Kidney capillary endothelial cell (primary cell): ENCODE results near the gene MBD3.

ENCODE experiments used
- DNase-seq: peaks from one replicate; pipeline ENCODE4 v3.0.0-alpha.2; 2018; ENCODE audit warnings: low spot score

MBD3 gene

GRCh38 chr19:1598777-1599459 lies 6.3 kb upstream of the MBD3 start:
- DNase-seq, result no peak

GRCh38 chr19:1593501-1593772 lies 772 bp upstream of the MBD3 start:
- no peak for DNase-seq

DNA sequence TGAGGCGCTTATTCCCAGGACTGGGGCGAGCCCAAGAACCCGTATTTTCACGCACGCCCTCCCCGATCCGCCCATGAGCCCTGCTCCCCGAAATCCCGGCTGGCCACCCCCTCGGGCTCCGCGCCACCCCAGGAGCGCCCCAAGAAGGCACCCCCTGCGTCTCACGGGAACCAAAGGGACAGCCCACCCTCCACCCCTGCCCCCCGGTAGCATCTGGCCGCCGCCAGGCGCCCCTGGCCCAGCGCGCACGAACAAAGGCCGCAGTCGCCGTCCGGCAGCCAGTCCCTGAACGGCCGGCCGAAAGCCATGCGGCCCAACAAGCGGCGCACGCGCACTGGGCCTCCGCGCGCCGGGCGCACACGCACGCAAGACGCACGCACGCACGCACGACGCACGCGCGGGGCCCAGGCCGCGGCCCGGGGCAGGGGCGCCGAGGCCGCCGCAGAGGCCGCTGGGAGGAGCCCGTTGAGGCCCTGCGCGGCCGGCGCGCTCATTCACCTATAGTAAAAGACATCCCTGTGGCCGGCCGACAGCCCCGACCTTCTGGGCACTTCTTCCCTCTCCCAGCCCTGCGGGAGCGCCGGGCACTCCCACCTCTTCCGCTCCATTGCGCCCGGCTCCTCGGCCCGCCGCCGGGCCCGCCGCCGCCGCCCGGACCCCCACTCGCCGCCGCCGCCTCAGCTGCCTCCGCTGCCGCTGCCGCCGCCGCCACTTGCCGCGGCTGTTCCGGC lies 476 bp downstream of the MBD3 start:
- peak; percentile 83 for DNase-seq

GRCh38 chr19:1591421-1592023 lies 1.1 kb downstream of the MBD3 start:
- no peak for DNase-seq

- DNase-seq, result no peak
These were observed 1.8 kb downstream of the MBD3 start for GRCh38 chr19:1590641-1591397.

- DNase-seq, result no peak
These were observed 4.8 kb downstream of the MBD3 start for GRCh38 chr19:1587872-1588271.

DNA sequence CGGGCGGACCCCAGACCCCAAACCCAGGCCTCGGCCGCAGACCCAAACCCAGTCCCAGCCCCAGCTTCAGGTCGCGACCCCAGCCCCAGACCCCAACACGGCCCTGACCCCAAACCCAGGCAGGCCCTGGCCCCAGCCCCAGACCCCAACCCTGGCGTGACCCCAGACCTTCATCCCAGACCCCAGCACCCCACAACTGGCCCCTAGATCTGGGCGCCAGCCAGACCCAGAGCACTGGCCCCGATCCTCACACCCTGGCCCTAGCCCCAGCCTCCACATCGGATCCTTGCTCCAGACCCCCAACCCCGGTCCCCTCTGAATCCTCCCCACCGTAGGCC lies 7.5 kb downstream of the MBD3 start:
- no peak for DNase-seq

- no peak for DNase-seq
These were observed 8.0 kb downstream of the MBD3 start for GRCh38 chr19:1584500-1585242.

DNA sequence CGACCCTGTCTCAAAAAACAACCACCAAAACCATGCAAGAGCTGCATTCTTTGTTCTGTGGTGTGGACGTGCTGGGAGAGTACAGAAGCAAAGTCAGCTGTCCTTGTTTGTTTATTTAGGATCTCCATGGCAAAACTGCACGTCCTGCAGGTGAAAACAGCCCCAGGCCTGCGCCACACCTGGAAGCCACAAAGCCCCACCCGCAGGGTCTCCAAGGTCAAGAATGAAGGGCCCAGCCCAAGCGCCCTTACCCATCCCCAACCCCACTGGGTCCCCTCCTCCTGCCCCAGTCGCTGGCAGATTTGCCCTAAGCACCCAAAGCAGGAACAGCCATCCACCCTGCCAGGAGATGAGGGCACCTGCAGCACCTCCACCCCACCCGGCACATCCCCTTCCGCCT lies 10.5 kb downstream of the MBD3 start:
- DNase-seq, result no peak

GRCh38 chr19:1580957-1581356 lies 11.7 kb downstream of the MBD3 start:
- DNase-seq, result no peak

DNA sequence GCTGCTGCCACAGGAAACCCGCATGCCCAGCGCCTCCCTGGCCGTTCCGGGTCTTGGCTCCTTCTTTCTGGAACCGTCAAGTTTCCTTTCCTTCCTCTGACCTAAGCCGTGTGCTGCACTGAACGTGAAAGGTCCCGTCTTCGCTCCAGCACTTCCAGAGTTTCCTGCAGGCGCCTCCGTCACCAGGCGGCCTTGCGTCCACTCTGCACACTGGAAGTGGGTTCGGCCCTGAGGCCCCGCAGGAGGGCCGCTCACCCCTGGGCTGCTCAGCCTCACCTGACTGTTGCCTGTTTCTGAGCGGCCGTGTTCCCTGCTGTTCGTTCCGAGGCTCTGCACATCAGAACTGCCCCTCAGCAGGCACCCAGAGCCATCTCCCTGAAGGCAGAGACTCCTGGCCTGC lies 12.3 kb downstream of the MBD3 start:
- DNase-seq, result no peak

- no peak for DNase-seq
These were observed 13.4 kb downstream of the MBD3 start for GRCh38 chr19:1579222-1579621.

- no peak for DNase-seq
These were observed 14.6 kb downstream of the MBD3 start for GRCh38 chr19:1577929-1578618.

DNA sequence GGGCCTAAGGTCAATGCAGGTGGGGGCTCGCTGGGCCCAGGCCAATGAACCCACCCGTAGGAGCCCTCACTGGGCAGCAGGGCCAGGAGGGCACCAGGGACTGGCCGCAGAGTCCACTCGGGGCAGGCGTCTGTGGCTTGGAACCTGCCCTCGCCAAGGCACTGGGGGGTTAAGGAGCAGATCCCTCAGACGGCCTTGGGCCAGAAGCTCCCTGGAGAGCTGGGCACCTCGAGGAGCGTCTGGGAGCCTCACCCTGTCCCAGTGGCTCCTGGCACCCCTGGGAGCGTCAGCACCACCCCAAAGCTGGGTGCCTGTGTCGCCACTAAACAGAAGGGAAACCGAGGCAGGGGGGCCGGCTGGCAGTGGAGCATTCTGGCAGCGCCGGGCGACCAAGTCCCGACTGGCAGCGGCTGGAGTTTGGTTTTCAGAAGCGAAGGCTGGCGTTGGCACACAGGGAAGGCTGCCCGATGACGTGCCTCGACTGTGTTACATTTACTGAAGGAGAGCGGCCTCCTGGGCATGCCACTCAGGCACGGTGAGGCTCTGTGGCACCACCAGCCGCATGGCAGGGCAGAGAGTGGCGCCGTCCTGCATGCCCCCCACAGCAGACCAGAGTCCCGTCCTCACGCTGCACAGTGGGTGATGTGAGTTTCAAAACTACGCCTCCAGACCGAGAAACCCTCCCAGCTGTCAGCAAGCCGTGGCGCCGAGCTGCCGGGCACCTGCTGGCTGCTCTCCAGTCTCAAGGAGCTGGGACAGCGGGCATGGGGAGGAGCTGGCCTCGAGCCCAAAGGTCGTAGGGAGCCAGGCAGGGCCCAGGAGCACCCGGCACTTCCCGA lies 15.4 kb downstream of the MBD3 start:
- DNase-seq, result no peak

- no peak for DNase-seq
These were observed 16.2 kb downstream of the MBD3 start for GRCh38 chr19:1576242-1577089.

GRCh38 chr19:1575323-1576241 lies 17.1 kb downstream of the MBD3 start:
- no peak for DNase-seq

DNA sequence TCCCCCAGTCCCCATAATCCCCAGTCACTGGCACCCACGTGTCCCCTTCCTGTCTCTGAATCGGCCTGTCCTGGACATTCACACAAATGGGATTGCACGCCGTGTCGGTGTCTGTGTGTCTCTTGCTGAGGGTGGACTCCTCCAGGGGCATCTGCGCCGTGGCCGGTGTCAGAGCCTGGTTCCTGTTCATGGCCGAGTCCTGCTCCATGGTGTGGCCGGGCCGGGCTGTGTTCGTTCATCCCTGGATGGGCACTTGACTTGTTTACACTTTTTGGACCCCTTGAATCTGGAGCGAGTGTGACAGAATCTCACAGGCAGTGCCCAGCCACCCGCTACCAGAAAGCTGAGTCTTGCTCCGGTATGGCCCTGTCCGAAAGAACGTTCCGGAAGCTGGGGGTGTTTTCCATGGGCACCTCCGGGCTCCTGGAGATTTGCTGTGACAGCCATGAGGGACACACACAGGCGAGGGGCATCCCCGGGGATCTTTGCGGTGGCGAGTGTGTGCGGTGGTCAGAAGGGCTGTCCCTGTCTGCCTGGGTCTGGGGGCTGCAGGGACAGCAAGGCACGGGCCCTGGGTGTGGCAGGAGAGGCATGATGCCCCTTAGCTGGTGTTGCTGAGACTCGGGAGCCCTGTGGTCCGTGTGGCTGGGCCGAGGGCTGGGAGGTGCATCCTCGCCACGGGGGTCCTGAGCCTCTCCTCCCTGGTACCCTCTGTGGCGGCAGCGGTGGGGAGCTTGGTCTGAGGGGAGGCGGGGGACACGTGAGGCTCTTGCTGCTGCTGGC lies 18.1 kb downstream of the MBD3 start:
- DNase-seq, result no peak

- no peak for DNase-seq
These were observed 19.9 kb downstream of the MBD3 start for GRCh38 chr19:1572795-1573194.
